GM19438 (cell line): ENCODE results near the gene CCNDBP1.

ENCODE experiments used
- ATAC-seq: cut with Tn5 transposase; IDR thresholded peaks from one replicate; pipeline ENCODE4 v1.9.1; 2021; ENCODE audit warnings: low read depth; ENCODE audit not compliant: unreplicated experiment

CCNDBP1 gene

DNA sequence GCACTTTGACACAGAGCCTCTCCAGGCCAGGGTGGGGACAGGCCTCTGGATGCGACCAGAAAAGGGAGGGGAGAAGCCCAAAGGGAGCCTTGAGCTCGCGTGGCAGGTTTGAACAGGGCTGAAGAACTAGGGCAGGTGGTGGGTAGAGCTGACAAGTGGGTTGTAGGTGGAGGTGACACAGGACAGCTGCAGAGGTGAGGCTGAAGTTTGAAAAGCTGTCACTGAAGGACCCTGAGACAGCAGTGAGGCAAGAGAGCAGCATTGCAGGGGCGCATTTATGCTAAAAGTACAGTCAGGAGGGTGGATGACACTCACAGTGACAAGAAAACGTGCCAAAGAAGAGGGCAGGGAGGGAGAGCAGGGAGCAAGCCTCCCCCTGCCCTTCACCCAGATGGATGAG lies 57.4 kb downstream of the CCNDBP1 start:
- ATAC-seq, result no peak

DNA sequence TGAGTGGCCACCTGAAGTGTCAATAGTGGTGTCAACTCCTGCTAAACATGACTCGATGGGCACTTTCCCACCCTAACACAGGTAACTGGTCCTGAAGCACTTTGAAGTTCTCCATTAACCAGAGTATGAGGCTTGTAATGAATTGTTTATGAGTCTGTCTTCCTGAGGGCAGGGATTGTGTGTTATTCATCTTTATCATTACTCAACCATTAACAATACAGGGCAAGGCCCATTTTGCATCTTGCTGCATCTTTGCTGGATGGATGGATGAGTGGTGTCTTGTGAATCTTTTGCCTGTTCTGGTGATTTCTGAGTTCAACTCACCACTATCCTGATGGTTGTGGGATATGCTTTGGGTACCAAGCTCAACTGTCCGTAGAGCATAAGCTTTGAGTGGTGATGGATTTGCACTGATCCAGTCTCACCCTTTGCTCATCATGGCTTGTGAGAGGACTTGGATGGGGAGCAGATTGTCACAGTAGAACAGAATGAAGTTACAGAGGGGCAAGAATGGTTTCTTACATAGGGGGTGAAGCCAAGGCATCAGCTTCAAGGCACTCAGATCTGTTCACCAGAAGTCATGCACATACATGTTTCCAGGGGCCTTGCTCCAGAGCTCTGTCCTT lies 57.9 kb downstream of the CCNDBP1 start:
- ATAC-seq, result no peak

DNA sequence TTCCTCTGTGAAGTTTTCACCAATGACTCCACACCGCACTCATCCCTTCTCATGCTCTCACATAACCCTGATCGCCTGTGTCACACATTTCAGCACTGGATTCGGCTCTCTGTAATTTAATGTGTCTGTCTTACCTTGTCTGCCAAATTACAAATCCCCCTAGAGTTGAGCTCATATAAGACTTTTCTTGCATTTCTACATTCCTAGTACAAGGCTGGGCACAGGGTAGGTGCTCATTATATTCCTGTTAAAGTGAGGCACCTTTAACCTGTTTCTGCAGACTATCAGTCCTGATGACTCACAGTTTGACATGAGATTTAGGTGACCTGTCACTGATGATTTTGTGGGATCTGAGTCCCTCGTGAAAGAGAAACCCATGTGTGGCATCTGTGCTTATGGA lies 58.9 kb downstream of the CCNDBP1 start:
- no peak for ATAC-seq

DNA sequence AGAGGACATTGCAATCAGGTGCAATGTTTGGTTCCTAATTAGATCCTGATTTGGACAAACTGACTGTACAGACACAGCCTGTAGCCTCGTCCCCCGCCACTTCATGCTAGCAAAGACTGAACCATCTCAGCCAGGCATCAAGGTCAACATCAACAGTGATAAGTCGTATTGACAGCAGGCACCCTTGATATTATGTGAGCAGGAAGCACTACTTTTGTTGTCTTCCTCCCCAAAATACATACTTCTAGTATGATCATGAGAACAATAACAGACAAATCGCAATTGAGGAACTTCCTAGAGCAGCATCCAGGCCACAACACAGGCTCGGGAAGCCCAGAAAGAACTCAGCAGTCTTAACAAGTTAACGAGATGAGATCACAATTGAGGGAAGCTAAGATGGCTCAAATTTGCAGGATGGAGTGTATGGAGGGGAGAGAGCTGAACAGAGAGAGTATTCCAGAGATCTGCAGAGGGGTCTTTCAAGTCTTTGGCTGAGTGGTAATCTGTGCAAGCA lies 61.1 kb downstream of the CCNDBP1 start:
- no peak for ATAC-seq
